ENCODE data around the gene NOP58. TPM values are rescaled to one million over a fixed set of nuclear protein-coding genes. Genes with fewer than 3 reads are reported as not detected.

Gene NOP58
- total and polyA plus RNA-seq, 2 of the 4 experiments (the other 2 are of a cell fraction): 45.3 to 54.0 TPM

GRCh38 chr2:202337151-202337550, 71.6 kb downstream of the NOP58 start:
- Histone ChIP-seq H2AFZ (replicated peaks; ENCODE audit: low read length, poor library complexity) (peak overlapping the region; percentile 26), H3K4ac (ENCODE audit: low read depth, low read length) (no peak overlapping the region), H3K79me1 (ENCODE audit: low read depth in 1 of 2, low read length in 2 of 2) (0 out of 4 replicates have a peak, but pooled peaks cover 0 to 8% of the 10 kb centered on the region in 2 experiments), H2BK5ac (ENCODE audit: low read depth, low read length, poor library complexity, severe bottlenecking) (no peak overlapping the region), H2BK20ac (ENCODE audit: low read depth, low read length) (no peak overlapping the region), H4K20me1 (ENCODE audit: insufficient read depth, low read length) (peaks cover 3% of the 10 kb centered on the region; the same call in 1 of the 2 replicates), H3K36me3 (ENCODE audit: control insufficient read depth, insufficient read depth, low read length) (no peaks in the 10 kb centered on the region), H4K91ac (ENCODE audit: insufficient read depth, low read depth, low read length) (0 out of 2 replicates have a peak overlapping the region, but pooled peaks have one; percentile 8), H3K27me3 (ENCODE audit: control insufficient read depth, insufficient read depth, low read length) (no peaks in the 10 kb centered on the region), H3K14ac (replicated peaks; ENCODE audit: low read depth, low read length) (no peak overlapping the region), H4K5ac (ENCODE audit: low read depth, low read length) (no peak overlapping the region), H3K27ac (ENCODE audit: insufficient read depth, low read length) (no peak overlapping the region), H3K23ac (ENCODE audit: low read depth, low read length) (no peak overlapping the region), H2BK120ac (ENCODE audit: low read depth, low read length) (no peak overlapping the region), H3K18ac (ENCODE audit: low read depth, low read length) (no peak overlapping the region), H2AK9ac (replicated peaks; ENCODE audit: low read depth, low read length, poor library complexity) (no peak overlapping the region), H3K9me1 (ENCODE audit: insufficient read depth, low read length) (peaks cover 19% of the 10 kb centered on the region), H4K8ac (ENCODE audit: low read depth in 2 of 2, low read length in 2 of 2) (peak overlapping the region in 1 of 2 experiments; percentile 23; a peak in 1 of 4 replicates), H3K9me3 (ENCODE audit: control insufficient read depth, insufficient read depth, low read length) (no peaks in the 10 kb centered on the region), H3K9ac (ENCODE audit: low read depth, low read length) (no peak overlapping the region), H3K56ac (ENCODE audit: extremely low read depth, insufficient read depth, low read length) (no peak overlapping the region), H3K4me1 (ENCODE audit: control insufficient read depth, insufficient read depth, low read length) (peaks cover 3% of the 10 kb centered on the region; the same call in 1 of the 2 replicates), H2AK5ac (ENCODE audit: low read depth, low read length) (no peak overlapping the region), H3K4me2 (ENCODE audit: low read depth, low read length) (no peak overlapping the region), H2BK15ac (ENCODE audit: low read depth, low read length) (no peak overlapping the region), H3K4me3 (ENCODE audit: insufficient read depth, low read depth, low read length) (no peak overlapping the region)
- DNase-seq (no peak), ATAC-seq (ENCODE audit: low read depth) (no peak)
- dilution Hi-C loops (cut with HindIII; ENCODE audit: low sequenced_read_pairs, unreplicated experiment): no loop called here
- WGBS, 2 experiments (ENCODE audit: extremely low coverage in 2 of 2, insufficient read length in 1 of 2): 0% methylated on average over 1 of the region's 2 CpGs; no CpG with 5 or more reads in 1 of the 2 experiments
- intact Hi-C loops (cut with micrococcal nuclease): no loop called here
- ChIA-PET POLR2A (ENCODE audit: unreplicated experiment) (no interaction called here), CTCF (no interaction called here)
- TF ChIP-seq MAZ (IDR thresholded peaks at IDR 0.05; ENCODE audit: borderline replicate concordance, low read depth, low read length) (no peak), MAFK (IDR thresholded peaks at IDR 0.05; ENCODE audit: low read depth, low read length) (no peak), RCOR1 (IDR thresholded peaks at IDR 0.05; ENCODE audit: insufficient replicate concordance, low read length) (no peak), RFX5 (IDR thresholded peaks at IDR 0.05; ENCODE audit: low read depth, low read length) (no peak), BHLHE40 (IDR thresholded peaks at IDR 0.05; ENCODE audit: low read depth, low read length) (no peak), MXI1 (IDR thresholded peaks at IDR 0.05; ENCODE audit: borderline replicate concordance, low read depth, low read length) (no peak), CTCF (conservative IDR thresholded peaks at IDR 0.05; ENCODE audit: low read depth, low read length) (no peak), POLR2A (IDR thresholded peaks at IDR 0.05; ENCODE audit: low read depth, low read length) (no peak), ELK1 (IDR thresholded peaks at IDR 0.05; ENCODE audit: borderline replicate concordance, low read depth, low read length) (no peak), CEBPB (IDR thresholded peaks at IDR 0.05; ENCODE audit: low read depth, low read length) (no peak), RAD21 (IDR thresholded peaks at IDR 0.05; ENCODE audit: low read length) (no peak), USF2 (IDR thresholded peaks at IDR 0.05; ENCODE audit: low read depth, low read length) (no peak), SMC3 (IDR thresholded peaks at IDR 0.05; ENCODE audit: low read depth, low read length) (no peak), FOS (IDR thresholded peaks at IDR 0.05; ENCODE audit: low read depth, low read length) (no peak), CHD1 (IDR thresholded peaks at IDR 0.05; ENCODE audit: low read depth, low read length) (no peak), NFE2L2 (IDR thresholded peaks at IDR 0.05; ENCODE audit: low read depth, low read length) (no peak)
- no TSS peak for BruUV-seq (replicated peaks)
- in situ Hi-C loops (cut with MboI; ENCODE audit: low sequenced_read_pairs): no loop called here

All from IMR-90 (cell line).